ENCODE data around the gene UBALD2. TPM values are rescaled to one million over a fixed set of nuclear protein-coding genes. Genes with fewer than 3 reads are reported as not detected.

Gene UBALD2
- total RNA-seq, 1 experiment from 2014 or later, result 30.3 TPM

GRCh38 chr17:76276461-76277299 is 11.5 kb downstream of the UBALD2 start:
- DNase-seq (ENCODE audit: low spot score) (no peak), ATAC-seq (no peak)
- POLR2A ChIA-PET, result no interaction called here
- peak overlapping the region; percentile 41; the same call in 1 of the 2 replicates for H3K27ac Mint-ChIP-seq
- peaks cover 2% of the 10 kb centered on the region; the same call in 1 of the 2 replicates for H3K4me1 Mint-ChIP-seq
- no peaks in the 10 kb centered on the region for H3K9me3 Mint-ChIP-seq
- H3K27me3 Mint-ChIP-seq (ENCODE audit: low read depth), result no peaks in the 10 kb centered on the region
- H3K4me3 Mint-ChIP-seq, result no peak overlapping the region
- H3K36me3 Mint-ChIP-seq, result no peaks in the 10 kb centered on the region
- CTCF ChIA-PET, result interaction anchor here (0.6 kb wide), 1 partner anchor 155 kb away, joined by 3 read pairs; no protein-coding TSS in a partner anchor
- TF ChIP-seq OVOL2 (CRISPR knock-in tag; IDR thresholded peaks at IDR 0.05; ENCODE audit: borderline replicate concordance) (no peak), ZNF425 (CRISPR knock-in tag; conservative IDR thresholded peaks at IDR 0.05) (no peak), CTCF (IDR thresholded peaks at IDR 0.05) (no peak), GABPB1 (CRISPR knock-in tag; IDR thresholded peaks at IDR 0.05) (no peak), JAZF1 (CRISPR knock-in tag; IDR thresholded peaks at IDR 0.05) (no peak), IRF2 (CRISPR knock-in tag; IDR thresholded peaks at IDR 0.05; ENCODE audit: borderline replicate concordance, low read depth) (no peak), ZNF281 (CRISPR knock-in tag; IDR thresholded peaks at IDR 0.05) (no peak), ZNF416 (CRISPR knock-in tag; IDR thresholded peaks at IDR 0.05) (no peak), ZNF396 (CRISPR knock-in tag; IDR thresholded peaks at IDR 0.05; ENCODE audit: borderline replicate concordance) (no peak), GRHL2 (CRISPR knock-in tag; IDR thresholded peaks at IDR 0.05; ENCODE audit: insufficient replicate concordance, severe bottlenecking) (no peak), NR3C1 (CRISPR knock-in tag; conservative IDR thresholded peaks at IDR 0.05; ENCODE audit: low read depth) (no peak), PREB (CRISPR knock-in tag; IDR thresholded peaks at IDR 0.05; ENCODE audit: borderline replicate concordance) (no peak), FOXK1 (CRISPR knock-in tag; IDR thresholded peaks at IDR 0.05) (no peak), MXD4 (CRISPR knock-in tag; IDR thresholded peaks at IDR 0.05; ENCODE audit: borderline replicate concordance) (no peak), PRRX2 (CRISPR knock-in tag; IDR thresholded peaks at IDR 0.05) (no peak), SMAD4 (CRISPR knock-in tag; IDR thresholded peaks at IDR 0.05) (no peak)
